Panc1 (cell line): ENCODE results near the gene MMP28. TPM values are rescaled to one million over a fixed set of nuclear protein-coding genes. Genes with fewer than 3 reads are reported as not detected.

ENCODE experiments used
- ATAC-seq: fragments of 200-7000 bp; cut with Tn5 transposase; 2 replicates; pipeline ENCODE4 v1.9.1; 2020; ENCODE audit warnings: mild to moderate bottlenecking, moderate library complexity
- BruUV-seq: library from RNA; stranded (reverse); fragments of 400-500 nt; replicated peaks from 2 replicates; lab custom pipeline; 2021; lab: Mats Ljungman, UMichigan
- CTCF ChIA-PET: fragments of 300-600 bp; sonication (Branson Sonifier 250); formaldehyde crosslinking; loops from one replicate; lab custom pipeline; 2022; ENCODE audit warnings: antibody characterized with exemption; lab: Charles Lee
- POLR2A ChIA-PET: fragments of 300-600 bp; sonication (Branson Sonifier 250); formaldehyde crosslinking; loops from one replicate; lab custom pipeline; 2022; ENCODE audit warnings: antibody characterized with exemption; lab: Charles Lee
- DNase-seq: peaks from one replicate; pipeline ENCODE4 v3.0.0-alpha.2; 2010; ENCODE audit warnings: low read depth, low spot score
- H3K27ac ChIP-seq: 2 replicates; pipeline ENCODE4 v1.5.1; 2011; ENCODE audit warnings: mild to moderate bottlenecking, low read length, inconsistent platforms
- H3K27me3 ChIP-seq: fragments of 200-500 bp; sonication (Bioruptor generic); 2 replicates; pipeline ENCODE4 v1.6.0; 2014; ENCODE audit warnings: low read length, inconsistent platforms; ENCODE audit not compliant: control insufficient read depth, insufficient read depth
- H3K36me3 ChIP-seq: fragments of 200-500 bp; sonication (Bioruptor generic); 2 replicates; pipeline ENCODE4 v1.5.1; 2014; ENCODE audit warnings: inconsistent platforms, mild to moderate bottlenecking, low read length, moderate library complexity; ENCODE audit not compliant: control insufficient read depth, insufficient read depth
- H3K4me1 ChIP-seq: 2 replicates; pipeline ENCODE4 v1.5.1; 2011; ENCODE audit warnings: inconsistent platforms, mild to moderate bottlenecking, low read length, moderate library complexity; ENCODE audit not compliant: control insufficient read depth, insufficient read depth
- H3K4me3 ChIP-seq, 2 experiments: 2 replicates each; pipeline ENCODE4 v1.5.1; 2011 to 2012; ENCODE audit warnings: low read depth in 2 of 2, low read length in 2 of 2, mild to moderate bottlenecking in 2 of 2, inconsistent platforms in 1 of 2, moderate library complexity in 1 of 2
- H3K9me3 ChIP-seq: fragments of 200-500 bp; sonication (Bioruptor generic); 2 replicates; pipeline ENCODE4 v1.5.1; 2014; ENCODE audit warnings: low read depth, mild to moderate bottlenecking, inconsistent platforms, low read length, moderate library complexity; ENCODE audit not compliant: control insufficient read depth, insufficient read depth
- POLR2AphosphoS5 ChIP-seq: IDR thresholded peaks from 2 replicates; pipeline ENCODE4 v1.6.1; 2012; ENCODE audit warnings: mild to moderate bottlenecking, low read depth, low read length, moderate library complexity
- SIN3A ChIP-seq: IDR thresholded peaks from 2 replicates; pipeline ENCODE4 v1.6.1; 2012; ENCODE audit warnings: low read depth, mild to moderate bottlenecking, low read length, moderate library complexity, borderline replicate concordance; ENCODE audit not compliant: insufficient read depth
- TCF7L2 ChIP-seq: IDR thresholded peaks from 2 replicates; pipeline ENCODE4 v1.6.1; 2011; ENCODE audit warnings: mild to moderate bottlenecking, low read depth, low read length, inconsistent platforms
- in situ Hi-C: cut with HindIII; loops from 2 replicates; pipeline ENCODE4 v1.10.0; 2016; ENCODE audit warnings: low sequenced_read_pairs, low pct_unique_long_range_greater_than_20kb
- intact Hi-C: fragments of 100-400 bp; cut with micrococcal nuclease; formaldehyde crosslinking; loops from one replicate; pipeline ENCODE4 v1.10.0; 2022; ENCODE audit not compliant: unreplicated experiment
- total RNA-seq: library from RNA; stranded (reverse); gene quantifications from one replicate; pipeline ENCODE4 v1.2.1, GENCODE V29; 2021; ENCODE audit not compliant: unreplicated experiment
- TF ChIP-seq, protein P1 (sequence below), 2 experiments: IDR thresholded peaks; 2 replicates each; pipeline ENCODE4 v1.6.1; 2011 to 2012; ENCODE audit warnings: low read depth in 2 of 2, control low read depth in 1 of 2, low read length in 1 of 2, mild to moderate bottlenecking in 1 of 2, moderate library complexity in 1 of 2; ENCODE audit not compliant: insufficient read depth in 1 of 2
- TF ChIP-seq, protein P2 (sequence below): fragments of 450-650 bp; IDR thresholded peaks from 2 replicates; pipeline ENCODE4 v1.5.1; 2017; ENCODE audit warnings: mild to moderate bottlenecking

The MMP28 gene
- total RNA-seq, 1 experiment from 2014 or later: 1.6 TPM

DNA sequence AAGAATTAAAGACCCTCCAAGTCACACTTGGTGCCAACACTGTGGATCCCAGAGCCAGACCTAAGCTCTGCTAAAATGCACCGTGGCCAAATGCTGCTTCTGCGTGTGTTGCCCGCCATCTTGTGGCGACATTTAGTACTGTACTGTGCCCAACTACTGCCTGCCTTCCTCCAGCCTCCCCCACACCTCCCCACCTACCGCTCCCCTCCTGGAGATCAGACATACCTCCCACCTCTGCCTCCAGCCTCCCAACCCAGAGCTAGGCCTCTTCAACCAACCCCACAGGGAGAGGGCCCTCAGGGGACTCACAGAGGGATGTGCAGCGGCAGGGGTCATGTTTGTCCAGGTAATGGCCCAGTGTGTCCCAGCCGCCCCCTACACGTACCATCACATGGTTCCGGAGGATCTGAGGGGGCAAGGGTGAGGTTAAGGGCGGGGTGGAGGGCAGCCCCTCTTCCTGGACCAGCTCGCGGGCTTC, 47.9 kb downstream of the MMP28 start:
- Histone ChIP-seq H3K9me3 (no peaks in the 10 kb centered on the region), H3K27me3 (peaks cover 4% of the 10 kb centered on the region), H3K4me1 (peaks cover 13% of the 10 kb centered on the region), H3K36me3 (no peaks in the 10 kb centered on the region), H3K27ac (no peak overlapping the region), H3K4me3 (no peak overlapping the region)
- CTCF ChIA-PET: interaction anchor here (0.6 to 1.7 kb wide), 10 partner anchors 17 to 855 kb away, joined by 3 to 8 read pairs (median 3); partner anchors contain the start of gene TAF15
- no peak for TF ChIP-seq TCF7L2
- TF ChIP-seq, protein P1, sequence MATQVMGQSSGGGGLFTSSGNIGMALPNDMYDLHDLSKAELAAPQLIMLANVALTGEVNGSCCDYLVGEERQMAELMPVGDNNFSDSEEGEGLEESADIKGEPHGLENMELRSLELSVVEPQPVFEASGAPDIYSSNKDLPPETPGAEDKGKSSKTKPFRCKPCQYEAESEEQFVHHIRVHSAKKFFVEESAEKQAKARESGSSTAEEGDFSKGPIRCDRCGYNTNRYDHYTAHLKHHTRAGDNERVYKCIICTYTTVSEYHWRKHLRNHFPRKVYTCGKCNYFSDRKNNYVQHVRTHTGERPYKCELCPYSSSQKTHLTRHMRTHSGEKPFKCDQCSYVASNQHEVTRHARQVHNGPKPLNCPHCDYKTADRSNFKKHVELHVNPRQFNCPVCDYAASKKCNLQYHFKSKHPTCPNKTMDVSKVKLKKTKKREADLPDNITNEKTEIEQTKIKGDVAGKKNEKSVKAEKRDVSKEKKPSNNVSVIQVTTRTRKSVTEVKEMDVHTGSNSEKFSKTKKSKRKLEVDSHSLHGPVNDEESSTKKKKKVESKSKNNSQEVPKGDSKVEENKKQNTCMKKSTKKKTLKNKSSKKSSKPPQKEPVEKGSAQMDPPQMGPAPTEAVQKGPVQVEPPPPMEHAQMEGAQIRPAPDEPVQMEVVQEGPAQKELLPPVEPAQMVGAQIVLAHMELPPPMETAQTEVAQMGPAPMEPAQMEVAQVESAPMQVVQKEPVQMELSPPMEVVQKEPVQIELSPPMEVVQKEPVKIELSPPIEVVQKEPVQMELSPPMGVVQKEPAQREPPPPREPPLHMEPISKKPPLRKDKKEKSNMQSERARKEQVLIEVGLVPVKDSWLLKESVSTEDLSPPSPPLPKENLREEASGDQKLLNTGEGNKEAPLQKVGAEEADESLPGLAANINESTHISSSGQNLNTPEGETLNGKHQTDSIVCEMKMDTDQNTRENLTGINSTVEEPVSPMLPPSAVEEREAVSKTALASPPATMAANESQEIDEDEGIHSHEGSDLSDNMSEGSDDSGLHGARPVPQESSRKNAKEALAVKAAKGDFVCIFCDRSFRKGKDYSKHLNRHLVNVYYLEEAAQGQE (IDR thresholded peaks at IDR 0.05; ENCODE audit: insufficient read depth in 1 of 2, low read depth in 2 of 2, low read length in 1 of 2): peak in 1 of 2 experiments; percentile 70; a peak in 1 of 4 replicates
- no peak for TF ChIP-seq POLR2AphosphoS5
- TF ChIP-seq SIN3A: no peak
- TF ChIP-seq, protein P2, sequence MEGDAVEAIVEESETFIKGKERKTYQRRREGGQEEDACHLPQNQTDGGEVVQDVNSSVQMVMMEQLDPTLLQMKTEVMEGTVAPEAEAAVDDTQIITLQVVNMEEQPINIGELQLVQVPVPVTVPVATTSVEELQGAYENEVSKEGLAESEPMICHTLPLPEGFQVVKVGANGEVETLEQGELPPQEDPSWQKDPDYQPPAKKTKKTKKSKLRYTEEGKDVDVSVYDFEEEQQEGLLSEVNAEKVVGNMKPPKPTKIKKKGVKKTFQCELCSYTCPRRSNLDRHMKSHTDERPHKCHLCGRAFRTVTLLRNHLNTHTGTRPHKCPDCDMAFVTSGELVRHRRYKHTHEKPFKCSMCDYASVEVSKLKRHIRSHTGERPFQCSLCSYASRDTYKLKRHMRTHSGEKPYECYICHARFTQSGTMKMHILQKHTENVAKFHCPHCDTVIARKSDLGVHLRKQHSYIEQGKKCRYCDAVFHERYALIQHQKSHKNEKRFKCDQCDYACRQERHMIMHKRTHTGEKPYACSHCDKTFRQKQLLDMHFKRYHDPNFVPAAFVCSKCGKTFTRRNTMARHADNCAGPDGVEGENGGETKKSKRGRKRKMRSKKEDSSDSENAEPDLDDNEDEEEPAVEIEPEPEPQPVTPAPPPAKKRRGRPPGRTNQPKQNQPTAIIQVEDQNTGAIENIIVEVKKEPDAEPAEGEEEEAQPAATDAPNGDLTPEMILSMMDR: peak; percentile 92
- intact Hi-C loops (loop anchor here (5.0 kb wide), 2 partner anchors 135 to 190 kb away; no protein-coding TSS in a partner anchor), in situ Hi-C loops (no loop called here)
- POLR2A ChIA-PET: interaction anchor here (0.6 kb wide), 1 partner anchor 27 kb away, joined by 3 read pairs; no protein-coding TSS in a partner anchor
- DNase-seq (peak; percentile 30), ATAC-seq (peak; percentile 88)
- BruUV-seq: no TSS peak

DNA sequence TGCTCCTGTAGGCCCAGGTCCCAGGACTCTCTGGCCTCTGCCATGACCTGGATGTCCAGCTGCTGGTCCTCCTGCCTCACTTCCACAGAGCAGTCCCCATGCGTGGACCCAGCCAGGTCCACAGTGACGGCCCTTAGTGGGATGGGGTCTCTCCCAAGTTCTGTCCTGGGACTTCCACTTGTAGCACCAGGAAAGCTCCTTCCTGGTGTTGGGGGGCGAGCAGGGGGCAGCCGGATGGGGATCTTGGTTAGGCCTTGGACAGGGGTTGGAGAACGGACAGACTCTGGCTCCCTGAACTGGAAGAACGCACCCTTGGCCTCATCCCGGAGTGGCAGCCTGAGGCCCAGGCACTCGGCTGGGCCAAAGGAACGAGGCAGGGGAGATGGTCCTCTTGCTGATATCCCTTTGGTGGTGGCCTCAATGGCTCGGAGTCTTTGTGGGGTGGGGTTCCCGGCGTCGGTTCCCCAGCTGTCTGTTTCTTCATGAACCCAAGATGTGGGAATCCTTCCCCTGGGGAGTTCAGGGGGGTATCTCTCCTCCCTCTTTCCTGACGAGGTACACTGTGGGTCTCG, 49.6 kb downstream of the MMP28 start:
- ChIA-PET CTCF (interaction anchor here (1.6 kb wide), 1 partner anchor 23 kb away, joined by 6 read pairs; no protein-coding TSS in a partner anchor), POLR2A (no interaction called here)
- H3K4me3 ChIP-seq: no peak overlapping the region
- H3K36me3 ChIP-seq: no peaks in the 10 kb centered on the region
- peaks cover 13% of the 10 kb centered on the region for H3K4me1 ChIP-seq
- H3K27ac ChIP-seq: no peak overlapping the region
- H3K9me3 ChIP-seq: no peaks in the 10 kb centered on the region
- no peak for TF ChIP-seq SIN3A
- DNase-seq (no peak), ATAC-seq (no peak)
- intact Hi-C loops (loop anchor here (5.0 kb wide), 2 partner anchors 134 to 189 kb away; no protein-coding TSS in a partner anchor), in situ Hi-C loops (no loop called here)
- peaks cover 4% of the 10 kb centered on the region for H3K27me3 ChIP-seq
- BruUV-seq: no TSS peak

DNA sequence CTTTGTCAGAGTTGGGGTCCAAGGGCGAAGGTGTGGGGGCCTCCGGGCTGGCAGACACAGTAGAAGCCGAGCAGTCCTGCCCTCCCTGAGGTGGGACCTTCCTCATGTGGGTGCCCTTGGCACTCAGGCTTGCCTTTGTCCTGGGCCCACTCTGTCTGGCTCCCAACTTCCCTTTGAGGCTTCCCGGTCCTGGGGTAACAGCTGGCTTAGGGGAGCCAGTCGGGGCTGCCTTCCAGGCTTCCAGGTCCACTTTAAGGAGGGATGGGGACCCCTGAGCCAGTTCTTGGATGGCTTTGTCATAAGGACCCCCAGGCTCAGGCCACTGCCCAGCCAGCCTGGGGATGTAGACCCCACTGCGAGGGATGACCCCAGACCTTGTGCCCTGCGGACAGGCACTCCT, 50.2 kb downstream of the MMP28 start:
- no TSS peak for BruUV-seq
- Histone ChIP-seq H3K27ac (no peak overlapping the region), H3K9me3 (no peaks in the 10 kb centered on the region), H3K4me3 (no peak overlapping the region), H3K36me3 (no peaks in the 10 kb centered on the region), H3K4me1 (peaks cover 13% of the 10 kb centered on the region), H3K27me3 (peaks cover 4% of the 10 kb centered on the region)
- CTCF ChIA-PET: no interaction called here
- ATAC-seq: no peak
- intact Hi-C loops (loop anchor here (5.0 kb wide), 2 partner anchors 133 to 188 kb away; no protein-coding TSS in a partner anchor), in situ Hi-C loops (no loop called here)
- no peak for DNase-seq
- POLR2A ChIA-PET: no interaction called here
- TF ChIP-seq POLR2AphosphoS5: no peak
- TF ChIP-seq SIN3A: no peak
- TF ChIP-seq, protein P1 (IDR thresholded peaks at IDR 0.05; ENCODE audit: insufficient read depth in 1 of 2, low read depth in 2 of 2, low read length in 1 of 2): no peak
- TF ChIP-seq, protein P2: no peak
- TF ChIP-seq TCF7L2: no peak
